Esophagus muscularis mucosa (tissue), 3 donors: ENCODE data around the gene ACY1.

Source experiments
- POLR2AphosphoS5 ChIP-seq, 2 donors: sonication (generic); formaldehyde crosslinking; IDR thresholded peaks; one replicate each; pipeline ENCODE4 v1.6.1; 2017; ENCODE audit warnings: antibody characterized with exemption in 2 of 2
- TF ChIP-seq, protein P1 (sequence below), 3 experiments: fragments of 200-600 bp in 2 of 3; fragments of 450-650 bp in 1 of 3; sonication (generic) in 2 of 3; IDR thresholded peaks; one replicate each; pipeline ENCODE4 v1.5.1; 2017 to 2019; ENCODE audit warnings: antibody characterized with exemption in 3 of 3, mild to moderate bottlenecking in 2 of 3, moderate library complexity in 1 of 3

- TF ChIP-seq, protein P1, sequence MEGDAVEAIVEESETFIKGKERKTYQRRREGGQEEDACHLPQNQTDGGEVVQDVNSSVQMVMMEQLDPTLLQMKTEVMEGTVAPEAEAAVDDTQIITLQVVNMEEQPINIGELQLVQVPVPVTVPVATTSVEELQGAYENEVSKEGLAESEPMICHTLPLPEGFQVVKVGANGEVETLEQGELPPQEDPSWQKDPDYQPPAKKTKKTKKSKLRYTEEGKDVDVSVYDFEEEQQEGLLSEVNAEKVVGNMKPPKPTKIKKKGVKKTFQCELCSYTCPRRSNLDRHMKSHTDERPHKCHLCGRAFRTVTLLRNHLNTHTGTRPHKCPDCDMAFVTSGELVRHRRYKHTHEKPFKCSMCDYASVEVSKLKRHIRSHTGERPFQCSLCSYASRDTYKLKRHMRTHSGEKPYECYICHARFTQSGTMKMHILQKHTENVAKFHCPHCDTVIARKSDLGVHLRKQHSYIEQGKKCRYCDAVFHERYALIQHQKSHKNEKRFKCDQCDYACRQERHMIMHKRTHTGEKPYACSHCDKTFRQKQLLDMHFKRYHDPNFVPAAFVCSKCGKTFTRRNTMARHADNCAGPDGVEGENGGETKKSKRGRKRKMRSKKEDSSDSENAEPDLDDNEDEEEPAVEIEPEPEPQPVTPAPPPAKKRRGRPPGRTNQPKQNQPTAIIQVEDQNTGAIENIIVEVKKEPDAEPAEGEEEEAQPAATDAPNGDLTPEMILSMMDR (IDR thresholded peaks at IDR 0.05), result no peak
- no peak for TF ChIP-seq POLR2AphosphoS5 (IDR thresholded peaks at IDR 0.05)
Observed at GRCh38 chr3:51963951-51964451, 19.3 kb upstream of the ACY1 start.
